GM10248 (cell line): ENCODE results near the gene LRRK2.
A peak's percentile ranks its signal among the peaks of the same experiment; 100 is the strongest.

Experiments used
- CTCF ChIA-PET: fragments of 300-600 bp; sonication (Branson Sonifier 250); formaldehyde crosslinking; extraction: SDS; loops from one replicate; lab custom pipeline; 2021; ENCODE audit warnings: antibody characterized with exemption; lab: Yijun Ruan, JAX
- POLR2A ChIA-PET: fragments of 350-650 bp; sonication (Branson Sonifier 250); formaldehyde crosslinking; extraction: SDS; loops from one replicate; lab custom pipeline; 2020; ENCODE audit warnings: antibody characterized with exemption; lab: Yijun Ruan, JAX
- DNase-seq: peaks from one replicate; pipeline ENCODE4 v3.0.0; 2012; ENCODE audit errors: extremely low spot score
- TF ChIP-seq, protein P1 (sequence below): IDR thresholded peaks from 2 replicates; pipeline ENCODE4 v1.5.1; 2012; ENCODE audit warnings: mild to moderate bottlenecking, low read depth; ENCODE audit errors: extremely low read depth, missing control alignments, control extremely low read depth

LRRK2 gene

DNA sequence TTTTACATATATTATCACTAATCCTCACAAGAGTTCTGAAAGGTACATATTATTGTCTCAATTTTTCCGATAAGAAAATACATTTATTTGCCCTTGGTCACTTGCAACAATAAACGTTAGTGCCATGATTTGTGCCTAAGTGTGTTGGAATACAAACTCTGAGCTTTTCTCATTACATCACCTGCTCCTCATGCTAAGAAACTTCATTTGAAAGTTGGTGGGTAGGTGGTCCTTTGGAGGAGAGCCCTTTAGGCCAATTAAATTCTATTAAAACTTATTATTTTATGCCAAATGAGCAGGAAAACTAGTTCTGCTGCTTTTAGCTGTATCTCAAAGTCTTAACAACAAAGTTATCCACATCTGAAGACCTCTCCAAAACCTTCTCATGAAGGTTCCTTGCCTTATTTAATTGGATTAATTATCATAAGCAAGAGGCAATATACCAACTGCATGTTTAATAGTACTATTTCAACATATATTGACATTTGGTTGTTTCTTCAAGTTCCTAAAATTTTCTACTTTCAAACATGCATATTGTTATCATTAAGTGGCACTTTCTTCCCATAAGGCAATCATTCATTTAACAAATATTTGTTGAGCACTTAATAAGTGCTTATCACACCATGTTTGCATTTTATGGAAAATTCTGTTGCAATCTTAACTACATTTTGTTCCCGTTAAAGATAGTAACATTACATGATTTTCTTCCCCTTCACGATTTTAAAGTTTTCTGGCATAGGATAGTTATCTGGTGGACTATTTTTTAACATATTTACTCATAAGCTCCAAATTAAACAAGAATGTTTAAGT is 40.1 kb upstream of the LRRK2 start:
- TF ChIP-seq, protein P1, sequence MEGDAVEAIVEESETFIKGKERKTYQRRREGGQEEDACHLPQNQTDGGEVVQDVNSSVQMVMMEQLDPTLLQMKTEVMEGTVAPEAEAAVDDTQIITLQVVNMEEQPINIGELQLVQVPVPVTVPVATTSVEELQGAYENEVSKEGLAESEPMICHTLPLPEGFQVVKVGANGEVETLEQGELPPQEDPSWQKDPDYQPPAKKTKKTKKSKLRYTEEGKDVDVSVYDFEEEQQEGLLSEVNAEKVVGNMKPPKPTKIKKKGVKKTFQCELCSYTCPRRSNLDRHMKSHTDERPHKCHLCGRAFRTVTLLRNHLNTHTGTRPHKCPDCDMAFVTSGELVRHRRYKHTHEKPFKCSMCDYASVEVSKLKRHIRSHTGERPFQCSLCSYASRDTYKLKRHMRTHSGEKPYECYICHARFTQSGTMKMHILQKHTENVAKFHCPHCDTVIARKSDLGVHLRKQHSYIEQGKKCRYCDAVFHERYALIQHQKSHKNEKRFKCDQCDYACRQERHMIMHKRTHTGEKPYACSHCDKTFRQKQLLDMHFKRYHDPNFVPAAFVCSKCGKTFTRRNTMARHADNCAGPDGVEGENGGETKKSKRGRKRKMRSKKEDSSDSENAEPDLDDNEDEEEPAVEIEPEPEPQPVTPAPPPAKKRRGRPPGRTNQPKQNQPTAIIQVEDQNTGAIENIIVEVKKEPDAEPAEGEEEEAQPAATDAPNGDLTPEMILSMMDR: no peak
- CTCF ChIA-PET: interaction anchor here (1.0 to 1.4 kb wide), 3 partner anchors 9 to 23 kb away, joined by 3 to 4 read pairs (median 3); no protein-coding TSS in a partner anchor
- POLR2A ChIA-PET: no interaction called here
- no peak for DNase-seq

DNA sequence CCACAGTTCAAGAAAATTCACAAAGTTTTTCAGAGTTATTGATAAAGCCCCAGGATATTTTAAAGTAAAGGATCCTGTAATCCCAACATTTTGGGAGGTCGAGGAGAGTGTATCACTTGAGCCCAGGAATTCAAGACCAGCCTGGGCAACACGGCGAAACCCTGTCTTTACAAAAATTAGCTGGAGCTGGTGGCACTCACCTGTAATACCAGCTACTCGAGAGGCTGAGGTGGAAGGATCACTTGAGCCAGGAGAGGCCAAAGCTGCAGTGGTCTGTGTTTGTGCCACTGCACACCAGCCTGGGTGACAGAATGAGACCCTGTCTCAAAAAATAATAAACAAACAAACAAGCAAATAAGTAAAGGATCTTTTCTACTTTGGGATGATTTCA is 39.5 kb upstream of the LRRK2 start:
- DNase-seq: no peak
- ChIA-PET POLR2A (no interaction called here), CTCF (interaction anchor here (1.2 to 1.4 kb wide), 2 partner anchors 10 to 23 kb away, joined by 3 to 4 read pairs; no protein-coding TSS in a partner anchor)
- TF ChIP-seq, protein P1: no peak

DNA sequence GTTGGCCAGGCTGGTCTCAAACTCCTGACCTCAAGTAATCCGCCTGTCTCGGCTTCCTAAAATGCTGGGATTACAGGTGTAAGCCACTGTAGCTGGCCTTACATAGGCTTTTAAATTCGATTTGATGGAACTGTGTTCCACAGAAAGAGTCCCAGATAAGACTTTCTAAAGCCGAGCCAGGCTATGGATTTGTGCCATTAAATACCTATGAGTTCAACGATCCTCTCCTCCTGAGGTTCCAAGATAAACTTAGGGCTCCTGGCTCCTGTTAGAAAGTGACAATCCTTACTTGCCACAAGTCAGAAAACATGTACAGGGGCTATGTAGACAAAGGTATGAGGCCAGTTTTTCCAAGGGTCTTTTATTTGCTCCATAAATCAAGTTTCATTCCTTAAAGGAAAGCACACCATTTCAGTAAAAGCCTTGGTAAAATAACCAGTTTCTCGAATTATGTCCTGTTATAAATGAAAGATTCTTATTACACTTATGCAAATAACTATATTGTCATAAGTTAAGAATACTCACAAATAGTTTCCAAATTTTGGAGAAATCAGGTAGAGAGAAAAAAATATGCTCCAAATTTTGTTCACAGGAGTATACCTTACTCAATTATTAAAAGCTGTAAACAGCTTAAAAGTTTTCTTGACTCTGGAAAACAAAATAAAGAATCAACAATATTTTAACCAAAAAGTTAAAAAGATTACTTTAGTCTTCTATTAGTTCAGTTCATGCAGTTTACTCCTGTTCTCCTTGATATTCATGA is 36.1 kb upstream of the LRRK2 start:
- TF ChIP-seq, protein P1: no peak
- DNase-seq: no peak
- ChIA-PET CTCF (interaction anchor here (0.9 to 1.3 kb wide), 3 partner anchors 9 to 38 kb away, joined by 3 read pairs; no protein-coding TSS in a partner anchor), POLR2A (no interaction called here)

DNA sequence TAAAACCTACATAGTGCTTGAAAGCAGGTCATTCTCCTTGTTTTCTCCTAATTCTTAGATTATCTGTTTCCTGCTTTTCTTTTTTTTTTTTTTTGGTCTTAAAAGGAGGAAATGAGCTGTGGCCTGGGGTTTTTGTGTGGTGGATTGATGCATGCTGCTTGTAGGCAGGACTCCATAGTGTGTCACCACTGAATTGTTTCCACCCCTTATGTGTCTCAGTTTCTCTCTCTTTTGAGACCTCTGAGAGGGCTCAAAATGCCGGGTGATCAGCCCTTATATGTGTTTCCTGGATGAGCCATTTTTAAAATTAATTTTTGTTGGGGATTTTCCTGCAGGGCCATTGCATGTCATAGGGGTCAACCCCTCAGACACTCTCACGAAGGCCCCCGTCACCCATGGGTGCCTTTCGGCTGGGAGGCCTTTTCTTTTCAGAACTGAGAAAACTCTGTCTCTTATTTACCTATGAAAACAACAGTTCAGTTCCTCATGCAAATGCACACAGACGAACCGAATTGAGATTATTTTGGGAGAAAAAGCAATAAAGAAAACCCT is 32.0 kb upstream of the LRRK2 start:
- TF ChIP-seq, protein P1: no peak
- ChIA-PET POLR2A (no interaction called here), CTCF (interaction anchor here (1.0 to 1.2 kb wide), 2 partner anchors 16 to 86 kb away, joined by 3 to 4 read pairs; partner anchors contain the start of gene SLC2A13)
- DNase-seq: peak; percentile 59

DNA sequence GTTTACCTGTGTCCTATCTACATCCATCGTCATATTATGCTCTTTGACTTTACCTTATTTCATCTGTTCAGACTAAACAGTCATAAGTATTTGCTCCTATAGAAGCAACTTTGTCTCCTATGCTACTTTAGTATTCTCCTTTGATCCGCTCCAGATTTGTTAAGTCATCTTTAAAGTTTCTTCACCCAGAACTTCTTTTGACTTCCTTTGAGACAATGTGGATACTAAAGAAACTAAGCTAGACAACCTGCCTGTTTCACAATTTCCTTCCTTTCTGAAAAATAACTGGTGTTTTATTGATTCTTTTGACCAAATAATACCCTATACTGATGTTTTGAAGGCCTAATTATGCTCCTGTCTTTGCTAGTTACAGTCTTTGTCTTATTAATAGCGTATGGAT is 30.0 kb upstream of the LRRK2 start:
- POLR2A ChIA-PET: no interaction called here
- no peak for DNase-seq
- CTCF ChIA-PET: interaction anchor here (1.7 kb wide), 1 partner anchor 10 kb away, joined by 3 read pairs; no protein-coding TSS in a partner anchor
- TF ChIP-seq, protein P1: no peak

DNA sequence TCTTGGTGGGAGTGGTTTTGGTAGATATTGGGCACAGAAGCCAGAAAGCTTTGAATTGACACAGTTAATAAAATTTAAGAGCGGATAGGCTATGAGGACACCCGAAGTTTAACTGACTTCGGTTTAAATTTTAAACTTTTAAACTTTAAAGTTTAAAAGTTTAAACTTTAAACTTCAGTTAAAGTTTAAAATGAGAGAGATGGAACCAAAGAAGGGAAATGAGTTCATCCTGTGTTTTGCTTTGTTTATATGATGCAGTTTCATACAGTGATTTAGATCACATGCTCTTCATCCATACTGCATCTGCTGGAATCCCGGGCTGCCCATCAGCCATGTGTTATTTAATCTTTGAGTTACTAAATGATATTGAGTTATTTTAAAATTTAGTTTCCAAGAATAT is 27.2 kb upstream of the LRRK2 start:
- ChIA-PET POLR2A (no interaction called here), CTCF (interaction anchor here (1.3 to 1.5 kb wide), 2 partner anchors 9 to 11 kb away, joined by 3 read pairs; no protein-coding TSS in a partner anchor)
- TF ChIP-seq, protein P1: no peak
- no peak for DNase-seq
